Thymus (tissue), 14 donors: ENCODE measurements around the gene LPIN1. TPM values are rescaled to one million over a fixed set of nuclear protein-coding genes. Genes with fewer than 3 reads are reported as not detected.

Source experiments
- DNase-seq, 9 donors: peaks; one replicate each; pipeline ENCODE4 v3.0.0-alpha.2; 2013; ENCODE audit warnings: low spot score in 9 of 9, low read depth in 6 of 9, missing footprints in 1 of 9
- H3K27ac ChIP-seq, 2 donors: one replicate each; pipeline ENCODE4 v1.5.1; 2013; ENCODE audit warnings: control low read depth in 1 of 2, low read depth in 1 of 2, low read length in 1 of 2, mild to moderate bottlenecking in 1 of 2, moderate library complexity in 1 of 2
- H3K27me3 ChIP-seq, 2 donors: one replicate each; pipeline ENCODE4 v1.5.1; 2013; ENCODE audit warnings: low read length in 1 of 2; ENCODE audit not compliant: control insufficient read depth in 2 of 2, insufficient read depth in 1 of 2
- H3K36me3 ChIP-seq, 2 donors: one replicate each; pipeline ENCODE4 v1.5.1; 2013; ENCODE audit warnings: low read length in 1 of 2, mild to moderate bottlenecking in 1 of 2, moderate library complexity in 1 of 2; ENCODE audit not compliant: control insufficient read depth in 2 of 2, insufficient read depth in 2 of 2
- H3K4me1 ChIP-seq, 2 donors: one replicate each; pipeline ENCODE4 v1.5.1; 2013; ENCODE audit warnings: low read length in 2 of 2; ENCODE audit not compliant: control insufficient read depth in 2 of 2, insufficient read depth in 2 of 2
- H3K4me3 ChIP-seq, 2 donors: one replicate each; pipeline ENCODE4 v1.5.1; 2013; ENCODE audit warnings: low read length in 2 of 2, control low read depth in 1 of 2, mild to moderate bottlenecking in 1 of 2
- H3K9me3 ChIP-seq, 2 donors: one replicate each; pipeline ENCODE4 v1.5.1; 2013; ENCODE audit warnings: low read length in 1 of 2, mild to moderate bottlenecking in 1 of 2; ENCODE audit not compliant: control insufficient read depth in 2 of 2, insufficient read depth in 1 of 2
- WGBS: extraction: QIAGEN DNeasy Blood & Tissue Kit; methylation state at CpG from one replicate; pipeline ENCODE4 v1.1.7; 2013; 5-methylcytosine and 5-hydroxymethylcytosine counted together
- long read RNA-seq, 10 donors: transcript quantifications; one replicate each; lab custom pipeline, GENCODE V29; 2026
- polyA plus RNA-seq: library from polyadenylated mRNA; stranded (reverse); fragments of 200-250 nt; gene quantifications from one replicate; pipeline ENCODE4 v1.2.3, GENCODE V29; 2013
- total RNA-seq: library from RNA; stranded (reverse); fragments of 120-200 nt; gene quantifications from one replicate; pipeline ENCODE4 v1.2.4, GENCODE V29; 2013
- donor health status: healthy.

LPIN1 gene, protein sequence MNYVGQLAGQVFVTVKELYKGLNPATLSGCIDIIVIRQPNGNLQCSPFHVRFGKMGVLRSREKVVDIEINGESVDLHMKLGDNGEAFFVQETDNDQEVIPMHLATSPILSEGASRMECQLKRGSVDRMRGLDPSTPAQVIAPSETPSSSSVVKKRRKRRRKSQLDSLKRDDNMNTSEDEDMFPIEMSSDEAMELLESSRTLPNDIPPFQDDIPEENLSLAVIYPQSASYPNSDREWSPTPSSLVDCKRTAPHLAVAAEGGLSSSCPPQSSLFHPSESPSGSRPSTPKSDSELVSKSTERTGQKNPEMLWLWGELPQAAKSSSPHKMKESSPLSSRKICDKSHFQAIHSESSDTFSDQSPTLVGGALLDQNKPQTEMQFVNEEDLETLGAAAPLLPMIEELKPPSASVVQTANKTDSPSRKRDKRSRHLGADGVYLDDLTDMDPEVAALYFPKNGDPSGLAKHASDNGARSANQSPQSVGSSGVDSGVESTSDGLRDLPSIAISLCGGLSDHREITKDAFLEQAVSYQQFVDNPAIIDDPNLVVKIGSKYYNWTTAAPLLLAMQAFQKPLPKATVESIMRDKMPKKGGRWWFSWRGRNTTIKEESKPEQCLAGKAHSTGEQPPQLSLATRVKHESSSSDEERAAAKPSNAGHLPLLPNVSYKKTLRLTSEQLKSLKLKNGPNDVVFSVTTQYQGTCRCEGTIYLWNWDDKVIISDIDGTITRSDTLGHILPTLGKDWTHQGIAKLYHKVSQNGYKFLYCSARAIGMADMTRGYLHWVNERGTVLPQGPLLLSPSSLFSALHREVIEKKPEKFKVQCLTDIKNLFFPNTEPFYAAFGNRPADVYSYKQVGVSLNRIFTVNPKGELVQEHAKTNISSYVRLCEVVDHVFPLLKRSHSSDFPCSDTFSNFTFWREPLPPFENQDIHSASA
- total RNA-seq (15.6 TPM), polyA plus RNA-seq (46.6 TPM)
- long read RNA-seq, donor 1: 0 reads
- long read RNA-seq, donor 2, full-length matches to known transcripts: 3 of 19 reads
- long read RNA-seq, donor 2, partial matches to known transcripts: 16 of 19 reads
- long read RNA-seq, donor 2, other reads (novel, unspliced or antisense): 0 of 19 reads
- long read RNA-seq, donor 3, full-length matches to known transcripts: 2 of 2 reads
- long read RNA-seq, donor 3, partial matches to known transcripts: 0 of 2 reads
- long read RNA-seq, donor 3, other reads (novel, unspliced or antisense): 0 of 2 reads
- long read RNA-seq, donor 4, partial matches to known transcripts: 0 of 1 reads
- long read RNA-seq, donor 4, other reads (novel, unspliced or antisense): 0 of 1 reads
- long read RNA-seq, donor 5, full-length matches to known transcripts: 3 of 40 reads
- long read RNA-seq, donor 5, partial matches to known transcripts: 37 of 40 reads
- long read RNA-seq, donor 5, other reads (novel, unspliced or antisense): 0 of 40 reads
- long read RNA-seq, donor 6, partial matches to known transcripts: 5 of 5 reads
- long read RNA-seq, donor 6, other reads (novel, unspliced or antisense): 0 of 5 reads
- long read RNA-seq, donor 7: 0 reads
- long read RNA-seq, donor 8, full-length matches to known transcripts: 1 of 1 reads
- long read RNA-seq, donor 8, partial matches to known transcripts: 0 of 1 reads
- long read RNA-seq, donor 8, other reads (novel, unspliced or antisense): 0 of 1 reads
- long read RNA-seq, donor 9, full-length matches to known transcripts: 2 of 2 reads
- long read RNA-seq, donor 9, partial matches to known transcripts: 0 of 2 reads
- long read RNA-seq, donor 9, other reads (novel, unspliced or antisense): 0 of 2 reads
- long read RNA-seq, donor 10: 0 reads

DNA sequence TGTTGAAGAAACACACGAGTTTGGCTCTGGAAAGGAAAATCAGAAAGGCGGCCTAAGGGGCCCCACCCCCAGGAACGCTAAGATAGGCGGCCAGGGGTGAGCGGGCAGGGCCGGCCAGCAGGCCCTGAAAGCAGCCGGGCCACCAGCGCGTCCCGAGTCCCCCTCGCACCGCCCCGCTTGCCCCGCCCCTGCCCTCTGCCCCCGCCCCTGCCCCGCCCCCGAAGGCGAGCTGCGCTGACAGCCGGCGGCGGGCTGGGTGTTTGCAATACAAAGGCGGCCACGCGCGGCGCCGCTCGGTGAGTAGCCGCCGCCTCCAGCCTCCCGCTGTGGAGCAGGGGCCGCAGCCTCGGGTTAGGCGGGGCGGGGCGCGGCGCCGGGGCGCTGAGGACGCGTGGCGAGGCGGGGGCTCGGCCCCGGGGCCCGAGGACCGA, at the start of gene LPIN1:
TSS of gene LPIN1 (plus strand) at position 257 of the 431 bp plus-strand sequence. CDS start 18,910 bp downstream, outside the sequence.
- no peaks in the 10 kb centered on the region for H3K27me3 ChIP-seq
- WGBS: 1% methylated on average over 49 of the region's 49 CpGs
- H3K4me1 ChIP-seq: peaks cover 17 to 72% of the 10 kb centered on the region in 2 donors
- peak in 6 of 9 donors; percentile 63 to 89 (median 76) for DNase-seq
- H3K36me3 ChIP-seq: no peaks in the 10 kb centered on the region
- peak within 1 kb of the TSS; percentile 64 to 81 for H3K4me3 ChIP-seq
- H3K27ac ChIP-seq: peak within 1 kb of the TSS; percentile 58 to 80
- H3K9me3 ChIP-seq: no peaks in the 10 kb centered on the region

DNA sequence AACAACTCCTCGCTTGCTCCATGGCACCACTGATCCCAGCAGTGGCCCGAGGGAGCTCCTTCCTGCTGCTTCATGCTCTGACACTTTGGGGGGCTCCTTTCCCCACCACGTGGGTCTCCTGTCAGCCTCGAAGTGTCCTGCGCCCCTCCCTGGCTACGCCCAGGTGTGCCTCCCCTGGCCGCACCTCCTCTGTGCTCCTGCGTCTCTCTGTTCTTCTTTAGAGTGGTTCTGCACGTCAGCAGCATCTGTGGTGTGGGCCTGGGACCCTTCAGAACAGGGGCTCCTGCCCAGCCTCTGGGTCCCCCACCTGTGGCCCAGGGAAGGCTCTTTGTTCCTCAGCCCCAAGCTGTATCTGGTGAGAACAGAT, 49.7 kb upstream of the LPIN1 start:
- Histone ChIP-seq H3K27ac (no peak overlapping the region), H3K4me1 (peaks cover 0 to 12% of the 10 kb centered on the region in 2 donors), H3K4me3 (no peak overlapping the region), H3K27me3 (no peaks in the 10 kb centered on the region), H3K36me3 (no peaks in the 10 kb centered on the region), H3K9me3 (no peaks in the 10 kb centered on the region)
- DNase-seq: no peak
- WGBS: 19% methylated on average over 9 of the region's 9 CpGs

DNA sequence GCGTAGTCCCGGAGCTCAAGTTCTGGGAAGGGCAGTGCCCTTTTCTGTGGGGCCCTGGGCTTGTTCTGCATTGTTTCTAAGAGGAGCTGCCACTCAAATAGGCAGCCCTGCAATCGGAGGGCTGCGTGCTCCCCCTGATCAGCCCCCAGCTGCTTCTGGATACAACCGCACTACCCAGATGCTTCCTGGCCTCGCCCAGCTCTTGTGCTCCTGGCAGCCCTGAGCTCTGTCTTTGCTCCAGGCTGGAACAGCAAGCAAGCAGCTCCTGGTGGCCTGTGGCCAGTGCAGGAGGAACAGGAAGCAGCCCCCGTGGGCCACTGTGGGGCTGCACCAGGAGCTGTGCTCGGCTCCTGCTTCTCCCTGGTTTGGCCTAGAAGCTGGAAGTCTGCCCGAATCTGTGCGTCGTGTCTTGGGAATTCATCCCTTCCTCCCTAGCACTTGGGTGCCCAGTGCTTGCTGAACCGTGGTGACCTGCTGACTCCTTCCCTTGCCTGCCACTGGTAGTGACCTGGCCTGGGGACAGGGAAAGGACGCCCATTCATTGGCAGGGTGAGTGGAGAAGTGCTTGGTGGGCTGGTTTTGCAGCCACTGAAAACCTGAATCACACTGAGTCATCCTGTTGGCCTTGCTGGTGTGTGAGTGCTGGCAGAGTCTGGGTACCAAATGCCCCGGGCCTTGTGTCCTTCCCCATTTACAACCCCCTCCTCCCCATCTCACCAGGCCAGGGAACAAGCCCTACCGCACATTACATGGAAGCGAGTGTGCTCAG, 49.1 kb upstream of the LPIN1 start:
- 23% methylated on average over 16 of the region's 16 CpGs for WGBS
- Histone ChIP-seq H3K36me3 (no peaks in the 10 kb centered on the region), H3K9me3 (no peaks in the 10 kb centered on the region), H3K4me3 (no peak overlapping the region), H3K27ac (no peak overlapping the region), H3K4me1 (peaks cover 0 to 17% of the 10 kb centered on the region in 2 donors), H3K27me3 (no peaks in the 10 kb centered on the region)
- DNase-seq: peak in 2 of 9 donors; percentile 16 to 45

DNA sequence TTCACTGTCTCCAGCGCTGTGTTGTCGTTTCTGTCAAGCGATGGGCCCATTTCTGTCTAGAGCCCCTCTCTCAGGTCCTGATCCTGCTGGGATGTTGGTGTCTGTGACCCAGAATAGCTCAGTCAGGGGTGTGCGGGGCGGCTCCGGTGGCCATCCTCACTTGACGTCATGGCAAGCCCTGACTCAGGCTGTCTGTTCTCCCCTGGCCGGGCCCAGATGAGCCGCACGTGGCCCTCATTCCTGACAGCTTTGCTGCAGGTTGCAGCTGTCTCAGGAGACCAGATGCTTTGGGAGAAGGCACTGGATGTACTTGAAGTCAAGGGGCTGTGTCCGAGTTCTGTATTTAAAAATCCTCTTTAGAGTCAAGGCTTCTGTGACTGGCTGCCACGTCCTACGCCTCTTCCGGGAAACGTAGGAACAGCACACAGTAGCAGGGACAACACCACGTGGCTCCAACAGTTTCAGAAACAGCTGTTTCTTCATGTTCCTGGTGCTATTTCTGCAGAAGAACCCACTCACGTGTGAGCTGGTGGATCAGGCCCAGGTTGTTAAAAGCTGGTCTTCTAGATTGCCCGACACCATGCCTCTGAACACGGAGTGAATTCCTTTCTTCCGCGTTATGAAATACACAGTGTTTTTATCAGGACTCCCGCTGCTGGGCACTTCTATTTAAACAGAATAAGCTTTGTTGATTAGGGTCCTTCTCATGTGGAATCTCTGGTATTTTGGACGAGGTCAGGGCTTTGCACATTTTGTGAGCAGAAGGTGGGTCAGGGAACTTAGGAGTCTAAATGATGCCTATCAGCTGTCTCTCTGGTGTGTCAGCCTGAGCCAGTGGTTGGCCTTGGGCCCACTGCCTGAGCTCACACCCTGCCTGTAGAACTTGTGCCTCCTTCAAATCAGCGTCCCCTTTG, 48.2 kb upstream of the LPIN1 start:
- no peaks in the 10 kb centered on the region for H3K36me3 ChIP-seq
- H3K4me3 ChIP-seq: no peak overlapping the region
- H3K27ac ChIP-seq: no peak overlapping the region
- H3K27me3 ChIP-seq: no peaks in the 10 kb centered on the region
- H3K4me1 ChIP-seq: peaks cover 0 to 19% of the 10 kb centered on the region in 2 donors
- DNase-seq: no peak
- no peaks in the 10 kb centered on the region for H3K9me3 ChIP-seq
- WGBS: 89% methylated on average over 24 of the region's 24 CpGs

DNA sequence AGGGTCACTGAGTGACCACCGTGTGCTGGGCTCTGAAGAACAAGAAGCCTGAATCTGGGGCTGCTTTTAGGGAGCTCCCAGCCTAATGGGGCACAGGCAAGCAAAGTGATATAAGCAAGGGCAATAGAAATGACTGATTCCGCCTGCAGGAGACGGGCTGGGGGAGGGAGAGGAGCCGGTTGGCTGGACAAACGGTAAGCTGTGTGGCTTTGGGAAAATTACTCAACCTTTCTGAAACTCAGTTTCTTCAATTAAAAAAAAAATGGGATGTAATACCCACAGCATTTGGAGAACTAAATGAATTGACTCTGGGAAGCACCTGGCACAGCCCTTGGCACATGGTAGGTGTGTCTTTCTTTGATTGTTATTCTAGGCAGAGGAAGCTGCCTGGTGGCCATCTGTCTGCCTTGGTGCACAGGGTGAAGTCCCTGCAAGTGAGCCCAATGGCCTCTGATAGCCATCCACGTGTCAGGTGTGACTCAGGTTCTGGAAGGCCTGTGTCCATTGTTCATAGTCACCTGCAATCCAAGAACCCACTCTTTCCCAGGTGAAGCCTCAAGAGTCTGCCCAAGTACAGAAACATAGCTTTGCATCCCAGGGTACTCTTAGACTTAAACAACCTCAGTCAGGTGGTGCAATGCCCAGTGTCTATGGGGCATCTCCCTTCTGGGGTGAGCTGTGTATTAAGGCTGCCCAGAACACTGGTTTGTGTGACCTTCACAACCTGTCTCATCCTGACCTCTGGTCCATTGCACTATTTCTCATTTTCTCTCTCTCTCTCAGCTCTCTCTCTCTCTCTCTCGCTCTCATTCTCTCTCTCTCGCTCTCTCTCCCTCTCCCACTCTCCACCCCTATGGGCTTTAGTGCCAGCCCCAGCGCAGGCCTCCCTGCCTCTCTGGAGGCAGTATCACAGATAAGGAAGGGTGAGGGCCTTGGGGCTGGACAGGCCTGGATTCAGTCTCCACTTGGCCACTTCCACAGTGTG, 46.5 kb upstream of the LPIN1 start:
- Histone ChIP-seq H3K9me3 (no peaks in the 10 kb centered on the region), H3K27ac (no peak overlapping the region), H3K4me1 (peaks cover 0 to 19% of the 10 kb centered on the region in 2 donors), H3K36me3 (no peaks in the 10 kb centered on the region), H3K4me3 (no peak overlapping the region), H3K27me3 (no peaks in the 10 kb centered on the region)
- no peak for DNase-seq
- 84% methylated on average over 9 of the region's 9 CpGs for WGBS

DNA sequence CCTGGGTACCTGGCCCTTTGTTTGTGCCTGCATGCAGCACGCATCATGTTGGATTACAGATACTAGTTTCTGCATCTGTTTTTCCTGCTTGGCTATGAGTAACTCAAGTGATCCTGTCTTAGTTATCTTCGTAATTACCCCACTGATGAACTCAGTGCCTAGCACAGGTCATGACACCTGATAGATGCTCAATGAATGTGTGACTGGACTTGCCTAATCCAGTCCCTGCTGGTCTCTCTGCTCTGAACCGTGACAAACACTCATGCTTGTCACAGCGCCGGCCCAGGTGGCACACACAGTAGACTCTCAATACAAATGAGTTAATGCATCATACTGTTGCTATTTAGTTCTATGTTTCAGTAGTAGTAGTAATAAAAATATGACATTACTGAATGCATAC, 45.2 kb upstream of the LPIN1 start:
- H3K4me3 ChIP-seq: no peak overlapping the region
- peaks cover 0 to 19% of the 10 kb centered on the region in 2 donors for H3K4me1 ChIP-seq
- H3K9me3 ChIP-seq: peaks cover 0 to 7% of the 10 kb centered on the region in 2 donors
- H3K27ac ChIP-seq: no peak overlapping the region
- 97% methylated on average over 5 of the region's 5 CpGs for WGBS
- no peaks in the 10 kb centered on the region for H3K27me3 ChIP-seq
- DNase-seq: no peak
- H3K36me3 ChIP-seq: no peaks in the 10 kb centered on the region
